ENCODE data around the gene KMT2D.

KMT2D gene

DNA sequence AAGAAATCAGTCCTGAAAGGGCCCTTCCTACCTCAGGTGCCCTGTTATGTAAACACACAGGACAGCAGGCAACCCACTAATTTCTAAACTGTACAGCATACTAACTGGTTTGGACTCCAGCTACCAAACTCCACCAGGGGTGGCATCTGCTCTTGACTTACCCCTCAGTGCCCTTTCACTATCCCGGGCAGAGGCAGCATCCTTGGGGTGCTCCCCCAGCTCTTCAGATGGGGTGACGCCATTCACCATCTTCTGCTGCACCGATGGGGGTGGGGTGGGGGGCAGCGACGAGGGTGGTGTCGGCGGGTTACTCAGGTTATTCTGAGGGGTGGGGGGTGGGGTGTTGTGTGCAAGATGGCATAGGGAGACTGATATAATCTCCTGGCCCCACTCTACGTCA, 30.5 kb downstream of the KMT2D start:
- H3K4me1 ChIP-seq (ENCODE audit: control insufficient read depth, low read depth, low read length): no peaks in the 10 kb centered on the region
- H3K36me3 ChIP-seq (ENCODE audit: control insufficient read depth, low read depth, low read length): peaks cover 85% of the 10 kb centered on the region
- H3K27ac ChIP-seq (ENCODE audit: low read length): no peak overlapping the region
- no peak overlapping the region for H3K9ac ChIP-seq (ENCODE audit: low read length)
- no peak overlapping the region for H3K4me3 ChIP-seq (ENCODE audit: low read length)
- no peaks in the 10 kb centered on the region for H3K9me3 ChIP-seq (ENCODE audit: control insufficient read depth, low read depth, low read length)
- H3K27me3 ChIP-seq (ENCODE audit: control insufficient read depth, insufficient read depth, low read length): no peaks in the 10 kb centered on the region

DNA sequence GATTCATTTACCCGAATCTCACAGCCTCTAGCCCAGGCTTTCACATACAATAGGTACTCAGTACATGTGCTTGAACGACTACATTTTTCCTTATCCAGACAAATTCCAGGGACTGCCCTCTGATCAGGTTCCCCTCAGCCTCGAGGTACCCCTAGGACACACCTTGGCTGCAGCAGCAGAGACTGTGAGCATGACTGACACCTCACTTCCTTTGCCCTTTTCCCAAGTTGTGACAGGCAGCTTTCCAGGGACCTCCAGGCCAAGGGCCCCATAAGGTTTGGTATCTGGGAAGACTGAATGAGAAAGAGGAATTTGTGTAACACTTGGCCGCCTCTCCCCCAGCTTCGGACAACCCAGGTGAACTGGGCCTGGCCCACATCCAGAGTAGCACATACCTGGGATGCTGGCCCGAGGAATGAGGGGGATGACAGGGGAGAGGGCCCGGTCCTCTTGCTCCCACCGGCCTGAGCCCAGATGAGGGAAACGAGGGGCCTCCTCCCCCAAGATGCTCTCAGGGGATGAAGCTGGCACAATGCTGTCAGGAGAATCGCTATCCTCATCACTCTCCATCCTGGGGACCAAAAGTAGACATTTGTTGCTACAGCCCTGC, 31.8 kb downstream of the KMT2D start:
- H3K9ac ChIP-seq (ENCODE audit: low read length): no peak overlapping the region
- no peaks in the 10 kb centered on the region for H3K9me3 ChIP-seq (ENCODE audit: control insufficient read depth, low read depth, low read length)

DNA sequence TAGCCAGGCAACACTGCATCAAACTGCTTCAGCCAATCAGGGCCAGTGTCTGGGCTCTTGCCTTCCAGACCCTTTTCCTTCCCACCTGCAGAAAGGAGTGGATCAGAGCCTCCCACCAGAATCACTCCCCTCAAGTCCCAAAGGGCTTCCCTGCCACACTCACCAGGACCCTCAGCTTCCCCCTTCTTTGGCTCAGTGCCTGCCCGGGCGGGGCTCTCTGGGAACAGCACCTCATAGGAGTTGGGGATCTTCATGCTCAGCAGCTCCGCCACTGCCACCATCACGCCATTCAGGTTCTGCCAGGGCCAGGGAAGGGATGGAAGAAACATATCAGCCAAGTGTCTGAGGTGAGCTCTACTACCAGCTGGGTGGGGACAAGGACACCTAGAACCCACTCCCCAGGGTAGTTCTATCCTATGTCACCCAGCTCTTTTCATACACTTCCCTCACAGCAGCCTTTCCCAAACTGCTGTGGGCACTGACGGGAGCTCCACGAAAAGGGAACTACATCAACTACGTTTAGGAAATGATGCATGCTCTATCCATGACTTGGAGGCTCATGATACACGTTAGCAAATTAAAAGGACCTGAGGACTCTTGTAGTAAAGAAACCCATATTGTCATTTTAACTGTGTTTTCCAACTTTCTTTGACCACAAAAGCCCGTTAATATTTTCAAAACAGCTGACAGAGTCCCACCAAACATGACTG, 32.6 kb downstream of the KMT2D start:
- no peaks in the 10 kb centered on the region for H3K9me3 ChIP-seq (ENCODE audit: control insufficient read depth, low read depth, low read length)
- H3K36me3 ChIP-seq (ENCODE audit: control insufficient read depth, low read depth, low read length): peaks cover 83% of the 10 kb centered on the region
- no peak overlapping the region for H3K27ac ChIP-seq (ENCODE audit: low read length)
- H3K4me3 ChIP-seq (ENCODE audit: low read length): no peak overlapping the region
- H3K4me1 ChIP-seq (ENCODE audit: control insufficient read depth, low read depth, low read length): no peaks in the 10 kb centered on the region
- no peaks in the 10 kb centered on the region for H3K27me3 ChIP-seq (ENCODE audit: control insufficient read depth, insufficient read depth, low read length)
- no peak overlapping the region for H3K9ac ChIP-seq (ENCODE audit: low read length)

More for the DNA sequence above, 31.8 kb downstream of the KMT2D start:
- no peak overlapping the region for H3K27ac ChIP-seq (ENCODE audit: low read length)
- H3K4me1 ChIP-seq (ENCODE audit: control insufficient read depth, low read depth, low read length): no peaks in the 10 kb centered on the region
- peaks cover 83% of the 10 kb centered on the region for H3K36me3 ChIP-seq (ENCODE audit: control insufficient read depth, low read depth, low read length)
- H3K4me3 ChIP-seq (ENCODE audit: low read length): no peak overlapping the region
- H3K27me3 ChIP-seq (ENCODE audit: control insufficient read depth, insufficient read depth, low read length): no peaks in the 10 kb centered on the region

DNA sequence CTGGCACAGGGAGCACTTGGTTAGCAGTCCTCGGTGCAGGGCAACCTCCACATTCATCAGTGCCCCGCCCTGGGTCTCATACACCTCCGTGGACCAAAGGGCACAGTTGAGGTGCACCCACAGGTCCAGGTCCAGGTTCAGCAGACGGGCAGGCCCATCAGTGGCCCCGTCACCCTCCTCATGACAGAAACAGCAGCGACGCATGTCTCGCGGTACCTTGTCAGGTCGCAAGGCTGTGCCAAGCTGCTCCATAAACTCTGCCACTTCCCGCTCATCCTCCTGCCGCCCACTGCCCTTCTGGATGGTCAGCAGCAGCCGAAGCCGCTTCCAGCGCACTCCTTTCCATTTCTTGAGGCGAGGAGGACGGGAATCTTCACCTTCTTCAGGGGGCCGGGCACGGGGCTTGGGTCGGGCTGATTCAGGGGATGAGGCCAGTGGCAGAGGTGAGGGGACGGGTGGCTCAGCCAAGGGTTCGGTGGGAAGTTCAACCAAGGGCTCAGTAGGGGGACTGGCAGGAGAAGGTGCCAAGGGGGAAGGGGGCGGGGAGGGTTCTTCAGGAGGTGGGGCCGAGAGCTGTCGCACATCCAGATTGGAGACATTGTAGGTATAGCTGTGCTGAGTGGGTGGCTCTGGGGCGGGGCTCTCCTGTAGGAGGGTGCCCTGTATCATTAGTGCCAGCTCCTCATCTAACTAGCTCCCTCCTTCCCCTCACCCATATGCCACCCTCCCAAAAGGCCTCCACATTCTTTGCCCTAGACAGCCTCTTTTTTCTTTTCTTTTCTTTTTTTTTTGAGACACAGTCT, 33.7 kb downstream of the KMT2D start:
- Histone ChIP-seq H3K27me3 (ENCODE audit: control insufficient read depth, insufficient read depth, low read length) (no peaks in the 10 kb centered on the region), H3K27ac (ENCODE audit: low read length) (no peak overlapping the region), H3K9ac (ENCODE audit: low read length) (no peak overlapping the region), H3K4me3 (ENCODE audit: low read length) (no peak overlapping the region), H3K4me1 (ENCODE audit: control insufficient read depth, low read depth, low read length) (no peaks in the 10 kb centered on the region), H3K36me3 (ENCODE audit: control insufficient read depth, low read depth, low read length) (peaks cover 82% of the 10 kb centered on the region), H3K9me3 (ENCODE audit: control insufficient read depth, low read depth, low read length) (no peaks in the 10 kb centered on the region)

DNA sequence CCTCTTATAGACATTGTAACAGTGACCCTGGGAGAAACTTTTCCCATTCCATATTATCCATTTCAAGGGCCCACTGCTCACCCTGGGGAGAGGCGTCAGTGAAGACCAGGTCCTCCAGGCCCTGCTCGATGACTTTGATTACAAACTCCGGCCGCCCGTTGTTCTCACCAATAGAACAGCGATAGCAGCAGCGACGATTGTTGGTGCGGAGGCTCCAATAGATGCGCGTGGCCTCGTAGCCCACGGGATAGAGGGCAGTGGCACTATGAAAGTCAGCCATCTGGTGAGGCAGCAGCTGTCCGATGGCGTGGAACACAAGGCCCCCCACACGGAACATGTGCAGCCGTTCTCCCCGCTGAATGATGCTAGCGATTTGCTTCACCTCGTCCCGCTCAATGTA, 34.5 kb downstream of the KMT2D start:
- Histone ChIP-seq H3K27me3 (ENCODE audit: control insufficient read depth, insufficient read depth, low read length) (no peaks in the 10 kb centered on the region), H3K36me3 (ENCODE audit: control insufficient read depth, low read depth, low read length) (peaks cover 83% of the 10 kb centered on the region), H3K27ac (ENCODE audit: low read length) (no peak overlapping the region), H3K9me3 (ENCODE audit: control insufficient read depth, low read depth, low read length) (no peaks in the 10 kb centered on the region), H3K4me3 (ENCODE audit: low read length) (no peak overlapping the region), H3K9ac (ENCODE audit: low read length) (no peak overlapping the region), H3K4me1 (ENCODE audit: control insufficient read depth, low read depth, low read length) (no peaks in the 10 kb centered on the region)

DNA sequence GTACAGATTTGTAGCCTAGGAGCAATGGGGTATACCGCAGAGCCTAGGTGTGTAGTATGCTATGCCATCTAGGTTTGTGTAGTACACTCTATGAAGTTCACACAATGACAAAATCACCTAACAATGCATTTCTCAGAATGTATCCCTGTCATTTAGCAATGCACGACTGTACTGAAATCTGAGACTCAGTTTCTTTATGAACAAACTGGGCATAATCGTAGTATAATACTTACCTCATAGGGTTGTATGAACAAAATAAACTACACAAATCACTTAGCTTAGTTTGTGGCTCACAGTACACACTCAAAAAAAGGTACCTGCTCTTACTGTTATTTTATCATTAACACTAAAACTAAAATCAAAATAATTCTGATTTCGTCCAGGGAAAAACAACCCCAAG, 35.1 kb downstream of the KMT2D start:
- no peaks in the 10 kb centered on the region for H3K27me3 ChIP-seq (ENCODE audit: control insufficient read depth, insufficient read depth, low read length)

DNA sequence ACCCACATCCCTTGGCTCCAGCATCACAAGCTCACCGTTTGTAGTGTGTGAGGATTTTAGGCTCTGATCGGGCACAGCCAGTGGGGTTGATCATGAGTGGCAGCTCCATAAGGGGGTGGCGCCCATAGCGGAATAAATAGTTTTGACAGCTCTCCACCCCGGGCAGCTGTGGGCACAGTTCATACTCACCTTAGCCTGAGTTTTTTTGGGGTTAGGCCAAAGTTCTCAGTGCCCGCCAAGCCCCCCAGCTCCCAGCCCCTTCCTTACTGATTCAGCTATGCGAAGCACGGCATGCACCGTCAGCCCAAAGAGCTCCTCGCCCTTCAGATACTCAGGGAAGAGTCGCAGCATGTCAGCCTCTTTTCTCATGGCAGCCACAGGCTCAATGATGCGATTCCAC, 36.1 kb downstream of the KMT2D start:
- H3K4me1 ChIP-seq (ENCODE audit: control insufficient read depth, low read depth, low read length): peaks cover under 1% of the 10 kb centered on the region
- no peaks in the 10 kb centered on the region for H3K27me3 ChIP-seq (ENCODE audit: control insufficient read depth, insufficient read depth, low read length)
- H3K9me3 ChIP-seq (ENCODE audit: control insufficient read depth, low read depth, low read length): no peaks in the 10 kb centered on the region
- H3K4me3 ChIP-seq (ENCODE audit: low read length): no peak overlapping the region
- H3K36me3 ChIP-seq (ENCODE audit: control insufficient read depth, low read depth, low read length): peaks cover 73% of the 10 kb centered on the region
- no peak overlapping the region for H3K9ac ChIP-seq (ENCODE audit: low read length)
- no peak overlapping the region for H3K27ac ChIP-seq (ENCODE audit: low read length)

More for the DNA sequence above, 35.1 kb downstream of the KMT2D start:
- H3K27ac ChIP-seq (ENCODE audit: low read length): no peak overlapping the region
- H3K9ac ChIP-seq (ENCODE audit: low read length): no peak overlapping the region
- no peaks in the 10 kb centered on the region for H3K4me1 ChIP-seq (ENCODE audit: control insufficient read depth, low read depth, low read length)
- peaks cover 81% of the 10 kb centered on the region for H3K36me3 ChIP-seq (ENCODE audit: control insufficient read depth, low read depth, low read length)
- no peaks in the 10 kb centered on the region for H3K9me3 ChIP-seq (ENCODE audit: control insufficient read depth, low read depth, low read length)
- no peak overlapping the region for H3K4me3 ChIP-seq (ENCODE audit: low read length)

DNA sequence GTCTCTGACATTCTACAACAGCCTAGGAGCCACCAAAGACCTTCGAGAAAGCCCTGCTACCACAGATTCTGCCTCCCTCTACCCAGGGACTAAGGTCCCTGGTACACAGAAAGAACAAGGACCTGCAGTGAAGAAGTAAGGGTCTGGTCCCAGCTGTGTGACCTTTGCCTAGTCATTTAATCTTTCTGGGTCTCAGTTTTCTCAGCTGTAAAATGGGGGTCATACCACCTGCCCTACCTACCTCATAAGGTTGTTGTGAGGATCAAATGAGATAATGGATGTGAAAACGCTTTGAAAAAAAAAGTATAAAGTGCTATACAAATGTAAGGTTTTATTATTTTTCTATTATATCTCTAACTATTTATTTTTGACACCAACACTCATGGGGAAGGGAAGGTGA, 36.8 kb downstream of the KMT2D start:
- Histone ChIP-seq H3K4me1 (ENCODE audit: control insufficient read depth, low read depth, low read length) (peaks cover 3% of the 10 kb centered on the region), H3K4me3 (ENCODE audit: low read length) (no peak overlapping the region), H3K27ac (ENCODE audit: low read length) (no peak overlapping the region), H3K9ac (ENCODE audit: low read length) (no peak overlapping the region), H3K9me3 (ENCODE audit: control insufficient read depth, low read depth, low read length) (no peaks in the 10 kb centered on the region), H3K36me3 (ENCODE audit: control insufficient read depth, low read depth, low read length) (peaks cover 66% of the 10 kb centered on the region), H3K27me3 (ENCODE audit: control insufficient read depth, insufficient read depth, low read length) (no peaks in the 10 kb centered on the region)

DNA sequence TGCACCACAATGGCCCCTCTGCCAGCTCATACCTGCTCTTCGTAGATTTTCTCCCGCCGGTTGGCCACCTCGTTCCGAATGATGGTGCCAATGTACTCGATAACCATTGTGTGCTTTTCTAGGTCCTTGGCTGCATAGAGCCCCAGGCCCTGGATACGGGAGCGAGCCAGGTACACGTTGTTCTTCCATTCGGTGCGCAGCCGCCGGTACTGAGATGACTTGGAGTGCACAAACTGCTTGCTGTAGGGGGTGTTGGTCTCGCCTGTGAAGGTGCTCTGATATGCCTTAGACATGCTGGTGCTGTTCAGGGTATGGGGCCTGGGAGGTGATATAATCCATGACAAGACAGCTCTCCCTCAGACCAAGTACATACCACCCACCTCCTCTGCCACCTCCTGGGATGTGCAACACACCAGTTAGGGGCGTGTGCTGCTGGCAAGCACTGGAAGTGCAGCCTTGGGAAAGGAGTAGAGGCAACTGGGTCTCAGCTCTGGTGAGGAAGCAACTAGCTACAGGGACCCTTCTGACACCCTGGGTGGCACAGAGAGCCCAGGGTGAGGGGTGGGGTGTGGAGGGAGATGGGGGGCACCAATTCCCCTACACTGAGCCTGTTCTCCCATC, 37.9 kb downstream of the KMT2D start:
- H3K36me3 ChIP-seq (ENCODE audit: control insufficient read depth, low read depth, low read length): peaks cover 54% of the 10 kb centered on the region
- no peaks in the 10 kb centered on the region for H3K27me3 ChIP-seq (ENCODE audit: control insufficient read depth, insufficient read depth, low read length)
- H3K9me3 ChIP-seq (ENCODE audit: control insufficient read depth, low read depth, low read length): no peaks in the 10 kb centered on the region
- no peak overlapping the region for H3K27ac ChIP-seq (ENCODE audit: low read length)
- H3K4me1 ChIP-seq (ENCODE audit: control insufficient read depth, low read depth, low read length): peaks cover 6% of the 10 kb centered on the region
- H3K4me3 ChIP-seq (ENCODE audit: low read length): no peak overlapping the region
- no peak overlapping the region for H3K9ac ChIP-seq (ENCODE audit: low read length)

DNA sequence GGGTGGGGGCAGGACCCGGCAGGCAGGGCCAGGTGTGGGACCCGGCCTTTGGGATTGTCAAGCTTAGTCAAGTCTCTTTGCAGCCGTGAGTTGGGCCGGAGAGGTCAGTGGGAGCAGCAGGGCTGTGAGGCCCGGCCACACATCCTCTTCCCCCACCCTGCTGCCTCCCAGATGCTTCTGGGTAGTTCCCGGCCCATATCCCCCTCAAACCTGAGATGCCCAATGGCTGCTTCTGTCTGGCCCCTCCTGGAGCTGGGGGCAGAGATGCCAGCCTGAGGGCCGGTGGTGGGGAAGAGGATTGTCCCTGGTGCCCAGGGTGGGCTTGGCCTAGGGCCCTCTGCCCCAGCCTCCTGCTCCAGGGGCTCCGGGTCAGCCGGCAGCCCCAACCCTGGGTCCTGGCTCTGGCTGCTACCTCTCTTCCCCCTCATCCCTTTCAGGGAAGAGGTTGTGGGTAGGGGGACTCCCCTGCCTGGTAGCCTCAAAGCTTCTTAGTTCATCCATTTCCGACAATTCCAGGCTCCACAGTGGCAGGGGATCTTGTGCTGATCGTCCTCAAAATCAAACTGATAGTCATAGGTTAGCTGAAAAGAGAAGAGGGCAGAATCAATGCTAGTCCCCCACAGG, 39.2 kb downstream of the KMT2D start:
- Histone ChIP-seq H3K9ac (ENCODE audit: low read length) (no peak overlapping the region), H3K4me1 (ENCODE audit: control insufficient read depth, low read depth, low read length) (peaks cover 9% of the 10 kb centered on the region), H3K27me3 (ENCODE audit: control insufficient read depth, insufficient read depth, low read length) (no peaks in the 10 kb centered on the region), H3K27ac (ENCODE audit: low read length) (no peak overlapping the region), H3K9me3 (ENCODE audit: control insufficient read depth, low read depth, low read length) (no peaks in the 10 kb centered on the region), H3K4me3 (ENCODE audit: low read length) (no peak overlapping the region), H3K36me3 (ENCODE audit: control insufficient read depth, low read depth, low read length) (peaks cover 46% of the 10 kb centered on the region)

DNA sequence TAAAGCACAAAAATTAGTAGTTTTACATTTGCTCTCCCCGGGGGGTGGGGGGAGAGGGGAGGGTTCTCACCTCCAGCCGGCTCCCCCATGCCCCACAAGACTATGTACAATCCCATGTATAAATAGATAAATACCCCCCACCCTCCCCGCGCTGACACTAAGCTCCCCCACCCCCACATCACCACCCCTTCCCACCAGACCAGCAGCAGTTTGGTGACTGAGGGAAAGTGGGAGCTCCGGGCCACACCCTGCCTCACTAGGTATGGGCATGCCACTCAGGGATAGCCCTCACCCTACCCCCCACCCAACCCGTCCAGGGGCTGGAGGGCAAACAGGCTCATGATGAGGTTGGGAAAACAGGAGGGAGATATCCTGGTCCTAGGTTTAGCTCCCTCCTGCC, 40.2 kb downstream of the KMT2D start:
- no peaks in the 10 kb centered on the region for H3K27me3 ChIP-seq (ENCODE audit: control insufficient read depth, insufficient read depth, low read length)
- H3K9me3 ChIP-seq (ENCODE audit: control insufficient read depth, low read depth, low read length): no peaks in the 10 kb centered on the region
- H3K36me3 ChIP-seq (ENCODE audit: control insufficient read depth, low read depth, low read length): peaks cover 37% of the 10 kb centered on the region
- H3K4me1 ChIP-seq (ENCODE audit: control insufficient read depth, low read depth, low read length): peaks cover 9% of the 10 kb centered on the region
- no peak overlapping the region for H3K27ac ChIP-seq (ENCODE audit: low read length)
- H3K4me3 ChIP-seq (ENCODE audit: low read length): no peak overlapping the region
- H3K9ac ChIP-seq (ENCODE audit: low read length): no peak overlapping the region

Measured in iPS-18a (cell line).